Stimulated activated CD8-positive, alpha-beta memory T cell treated with anti-CD3 and anti-CD28 coated beads, Interleukin-4, amount 100 ng/mL, for 4 hours (primary cell): Measurements from ENCODE around the gene SMIM14.
"Not testable (repeated sequence)": the region's sequence is repeated elsewhere in the genome, so short reads cannot be mapped to it uniquely, and the experiment has no call there.

Experiments used
- DNase-seq, 2 donors: peaks; one replicate each; pipeline ENCODE4 v3.0.0-alpha.2; 2020; ENCODE audit warnings: low read depth in 2 of 2, low spot score in 1 of 2

The SMIM14 gene

DNA sequence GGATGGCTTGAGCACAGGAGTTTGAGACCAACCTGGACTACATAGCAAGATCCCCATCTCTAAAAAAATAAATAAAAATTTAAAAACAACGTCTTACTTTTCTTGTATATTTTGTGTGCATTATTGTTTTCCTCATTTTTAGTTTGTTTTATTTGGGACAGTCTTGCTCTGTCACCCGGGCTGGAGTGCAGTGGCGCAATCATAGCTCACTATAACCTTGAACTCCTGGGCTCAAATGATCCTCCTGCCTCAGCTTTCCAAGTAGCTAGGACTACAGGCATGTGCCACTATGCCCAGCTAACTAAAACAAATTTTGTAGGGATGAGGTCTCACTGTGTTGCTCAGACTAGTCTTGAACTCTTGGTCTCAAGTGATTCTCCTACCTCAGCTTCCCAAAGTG lies 9.5 kb upstream of the SMIM14 start:
- DNase-seq = no peak

DNA sequence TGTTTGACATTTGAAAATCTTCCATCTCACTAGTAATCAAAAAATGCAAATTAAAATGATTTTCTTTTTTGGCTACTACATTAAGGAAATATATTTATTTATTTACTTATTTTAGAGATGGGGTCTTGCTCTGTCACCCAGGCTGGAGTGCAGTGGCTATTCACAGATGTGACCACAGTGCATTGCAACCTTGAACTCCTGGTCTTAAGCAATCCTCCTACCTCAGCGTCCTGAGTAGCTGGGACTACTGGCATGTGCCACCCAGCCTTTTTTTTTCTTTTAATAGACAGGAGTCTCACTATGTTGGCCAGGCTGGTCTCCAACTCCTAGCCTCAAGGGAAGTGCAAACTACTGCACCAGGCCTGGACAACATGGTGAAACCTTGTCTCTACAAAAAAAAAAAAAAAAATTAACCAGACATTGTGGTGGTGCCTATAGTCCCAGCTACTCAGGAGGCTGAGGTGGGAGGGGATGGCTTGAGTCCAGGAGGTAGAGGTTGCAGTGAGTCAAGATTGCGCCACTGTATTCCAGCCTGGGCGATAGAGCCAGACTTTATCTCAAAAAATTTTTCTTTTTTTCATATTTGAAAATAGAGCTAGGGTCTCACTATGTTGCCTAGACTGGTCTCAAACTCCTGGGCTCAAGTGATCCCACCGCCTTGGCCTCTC lies 4.4 kb upstream of the SMIM14 start:
- DNase-seq = no peak

DNA sequence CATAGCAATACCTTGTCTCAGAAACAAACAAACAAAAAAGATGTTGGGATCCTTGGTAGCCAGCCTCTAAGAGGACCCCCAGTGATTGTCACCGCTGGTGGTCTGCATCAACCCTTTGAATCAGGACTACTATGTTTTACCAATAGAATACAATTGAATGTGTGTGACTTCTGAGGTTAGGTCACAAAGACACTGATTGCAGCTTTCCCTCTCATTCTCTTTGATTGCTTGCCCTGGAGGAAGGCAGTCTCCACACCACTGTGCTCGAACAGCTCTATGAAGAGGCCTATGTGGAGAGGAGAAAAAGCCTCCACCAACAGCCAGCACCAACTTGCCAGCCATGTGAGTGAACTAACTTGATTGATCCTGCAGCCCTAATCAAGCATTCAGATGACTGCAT lies 2.8 kb upstream of the SMIM14 start:
- DNase-seq = no peak

DNA sequence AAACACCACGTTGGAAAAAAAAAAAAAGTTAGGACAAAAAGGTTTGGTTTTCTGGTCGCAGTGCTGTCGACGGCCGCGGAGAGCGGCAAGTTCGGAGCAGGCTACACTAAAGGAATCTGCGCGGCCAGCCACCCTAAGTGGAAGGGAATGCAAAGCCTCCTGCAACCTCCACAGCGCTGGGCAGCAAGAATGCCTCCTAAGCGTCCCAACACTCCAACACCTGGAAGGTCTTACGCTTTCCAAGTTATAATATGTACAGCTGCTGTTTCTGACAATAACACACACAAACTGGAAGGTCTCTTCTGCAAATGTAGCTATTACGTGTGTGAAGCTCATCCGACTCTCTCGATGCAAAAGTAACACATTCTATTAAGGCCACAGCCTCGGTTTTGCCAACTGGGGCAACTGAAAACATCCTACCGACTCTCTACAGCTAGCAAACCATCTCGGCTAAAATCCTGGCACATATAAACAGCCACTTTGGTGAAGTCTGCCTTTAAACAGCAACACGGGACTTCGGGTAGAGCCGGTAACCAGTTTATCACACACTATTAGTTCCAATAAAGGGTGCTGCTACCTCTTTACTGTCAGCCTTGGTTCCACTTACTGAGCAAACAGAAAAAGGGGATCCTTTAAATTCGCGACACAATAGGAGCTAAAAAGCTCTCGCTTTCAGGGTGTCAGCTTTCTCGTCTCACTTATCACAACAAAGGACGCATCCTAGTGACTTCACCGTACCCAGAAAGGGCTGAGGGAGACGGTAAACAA lies 895 bp downstream of the SMIM14 start:
- DNase-seq = no peak

GRCh38 chr4:39637221-39637585 lies 1.5 kb downstream of the SMIM14 start:
- no peak for DNase-seq

GRCh38 chr4:39636531-39637184 lies 2.0 kb downstream of the SMIM14 start:
- DNase-seq = no peak

- DNase-seq = no peak
These were observed 3.6 kb downstream of the SMIM14 start for GRCh38 chr4:39635023-39635422.

GRCh38 chr4:39631700-39632079 lies 7.0 kb downstream of the SMIM14 start:
- DNase-seq = no peak

DNA sequence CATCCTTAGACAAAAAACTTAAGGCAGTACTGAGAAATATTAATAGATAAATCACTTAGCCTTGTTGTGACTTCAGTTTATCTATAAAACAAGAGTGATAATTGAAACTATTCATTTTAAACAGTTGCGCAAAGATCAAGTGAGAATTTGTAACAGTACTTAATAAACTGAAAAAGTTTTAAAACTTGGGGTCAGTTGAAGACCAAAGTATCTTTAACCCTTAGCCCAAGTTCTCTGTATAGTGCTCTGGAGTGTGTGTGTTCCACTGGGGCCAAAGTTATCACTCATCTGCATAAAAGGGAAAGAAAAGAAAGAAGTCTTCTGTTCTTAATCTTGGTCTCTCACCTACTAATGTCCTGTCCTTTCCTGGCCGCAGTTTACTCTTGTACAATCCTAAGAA lies 11.3 kb downstream of the SMIM14 start:
- no peak for DNase-seq

DNA sequence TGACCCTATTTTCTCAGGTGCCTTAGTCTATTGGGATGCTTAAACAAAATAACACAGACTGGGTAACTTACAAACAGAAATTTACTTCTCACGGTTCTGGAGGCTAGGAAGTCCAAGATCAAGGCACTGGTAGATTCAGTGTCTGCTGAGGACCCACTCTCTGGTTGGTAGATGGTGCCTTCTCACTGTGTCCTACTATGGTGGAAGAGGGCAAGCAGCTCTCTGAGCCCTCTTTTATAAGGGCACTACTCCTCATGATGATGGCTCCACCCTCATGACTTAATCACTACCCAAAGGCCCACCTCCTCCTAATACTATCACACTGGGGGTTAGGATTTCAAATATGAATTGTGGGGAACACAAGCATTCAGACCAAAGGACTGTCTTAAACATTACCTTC lies 11.8 kb downstream of the SMIM14 start:
- no peak for DNase-seq

GRCh38 chr4:39626261-39626660 lies 12.4 kb downstream of the SMIM14 start:
- no peak for DNase-seq

GRCh38 chr4:39621582-39621981 lies 17.1 kb downstream of the SMIM14 start:
- DNase-seq = no peak

DNA sequence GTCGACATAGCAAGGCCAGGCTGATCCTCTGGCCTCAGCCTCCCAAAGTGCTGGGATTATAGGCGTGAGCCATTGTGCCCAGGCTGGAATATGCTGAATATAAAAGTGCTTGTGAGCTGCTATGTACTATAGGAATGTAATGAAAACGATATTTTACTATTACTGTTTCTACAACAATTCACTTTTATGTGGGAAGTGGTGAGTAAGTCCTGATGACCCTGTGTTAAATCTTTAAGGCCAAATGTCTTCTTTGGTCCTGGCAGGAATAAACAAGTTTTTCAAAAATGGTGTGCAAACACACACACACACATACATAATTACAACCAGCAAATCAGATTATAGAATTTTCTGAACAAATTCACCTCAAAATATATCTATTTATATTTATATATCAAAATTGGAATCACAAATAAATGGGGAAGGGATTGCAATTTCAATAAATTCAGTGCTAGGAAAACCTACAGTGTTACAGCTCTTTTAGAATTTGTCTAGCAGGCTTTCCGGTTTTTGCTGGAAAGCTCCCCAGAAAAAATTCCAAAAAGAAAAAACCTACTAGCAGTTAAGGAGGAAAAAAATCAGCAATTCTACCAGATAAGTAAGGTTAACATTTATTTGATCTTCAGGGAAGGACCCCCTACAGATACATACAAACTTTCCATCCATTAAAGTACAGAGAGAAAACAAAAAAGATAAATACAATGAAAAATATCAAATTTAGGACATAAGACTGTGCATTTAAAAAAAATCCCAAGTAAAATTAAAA lies 17.9 kb downstream of the SMIM14 start:
- DNase-seq = no peak

GRCh38 chr4:39617534-39617933 lies 21.1 kb downstream of the SMIM14 start:
- no peak for DNase-seq

DNA sequence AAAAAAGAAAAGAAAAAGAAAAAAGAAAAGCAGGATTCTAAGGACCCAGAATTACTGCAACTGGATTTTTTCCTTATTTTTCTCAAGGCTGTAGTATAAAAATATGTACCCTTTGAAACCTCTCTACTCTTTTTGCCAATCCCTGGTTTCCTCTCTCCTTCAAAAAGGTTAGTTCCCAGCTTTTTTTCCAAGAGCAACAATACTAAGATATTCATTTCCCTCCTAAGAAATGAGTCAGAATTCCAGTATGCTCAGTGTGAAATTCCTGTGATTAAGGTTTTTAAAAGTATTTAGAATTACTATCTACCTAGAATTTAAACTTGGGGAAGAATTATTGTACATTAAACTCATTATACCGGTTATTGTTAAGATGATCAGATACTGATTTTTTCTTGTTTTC lies 22.0 kb downstream of the SMIM14 start:
- DNase-seq = no peak

GRCh38 chr4:39616112-39616511 lies 22.6 kb downstream of the SMIM14 start:
- not testable (repeated sequence) for DNase-seq

- no peak for DNase-seq
These were observed 24.0 kb downstream of the SMIM14 start for GRCh38 chr4:39614487-39615162.

DNA sequence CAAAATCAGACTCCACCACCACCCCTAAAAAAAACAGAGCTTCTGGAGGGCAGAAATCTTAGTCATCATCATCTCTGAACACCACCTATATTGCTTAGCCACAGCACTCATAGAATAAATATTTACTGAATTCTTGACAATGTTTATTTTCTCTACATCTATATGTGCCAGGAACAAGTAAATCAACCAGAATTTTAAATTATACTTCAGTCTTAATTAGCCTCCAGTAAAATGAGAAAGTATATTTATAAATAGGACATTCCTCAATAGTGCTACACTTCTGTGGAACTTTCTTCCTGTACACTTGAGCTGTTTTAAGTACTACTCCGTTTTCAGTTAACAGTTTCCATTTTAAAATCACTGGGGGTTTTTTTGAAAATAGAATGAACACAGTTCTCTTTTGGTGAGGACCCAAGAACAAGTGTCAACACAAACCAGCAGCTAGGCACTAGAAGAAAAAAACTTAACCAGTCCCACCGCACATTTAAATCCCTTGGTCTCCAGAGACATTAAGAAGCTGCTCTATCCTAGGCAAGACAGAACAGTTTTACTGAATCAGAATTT lies 25.5 kb downstream of the SMIM14 start:
- DNase-seq = no peak

DNA sequence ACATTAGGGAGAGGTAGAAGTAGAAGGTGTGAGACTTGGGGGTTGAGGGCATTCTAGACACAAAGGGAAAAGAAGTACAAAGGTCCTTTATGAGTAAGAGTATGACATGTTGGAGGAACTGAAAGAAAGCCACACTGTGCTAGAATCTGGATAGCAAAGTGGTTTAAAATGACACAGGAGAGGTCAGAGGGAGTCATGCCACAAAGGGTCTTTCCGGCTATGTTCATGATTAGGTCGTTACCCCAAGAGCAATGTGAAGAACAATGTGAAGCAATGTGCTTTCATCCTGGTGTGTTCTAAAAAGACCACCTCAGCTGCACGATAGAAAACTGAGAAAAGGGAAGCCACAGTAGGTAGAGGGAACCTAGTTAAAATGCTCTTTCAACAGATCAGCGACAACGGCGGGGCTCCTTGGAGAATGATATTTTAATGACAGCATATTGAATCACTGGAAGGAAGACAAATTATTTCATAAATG lies 29.2 kb downstream of the SMIM14 start:
- no peak for DNase-seq

GRCh38 chr4:39608451-39608850 lies 30.2 kb downstream of the SMIM14 start:
- no peak for DNase-seq

- no peak for DNase-seq
These were observed 31.9 kb downstream of the SMIM14 start for GRCh38 chr4:39606747-39607146.
